ENCODE results near the gene EFNB3.

GRCh38 chr17:7668482-7668881, 36.5 kb upstream of the EFNB3 start:
- TF ChIP-seq EZH2 (IDR thresholded peaks at IDR 0.05) (no peak), POLR2AphosphoS5 (IDR thresholded peaks at IDR 0.05; ENCODE audit: borderline replicate concordance, low read depth, low read length) (no peak), FOXP2 (optimal IDR thresholded peaks at IDR 0.05; ENCODE audit: control extremely low read depth, extremely low read length, insufficient read depth) (no peak)

Measured in SK-N-MC (cell line).